HepG2 (cell line): ENCODE data around the gene MC1R. TPM values are rescaled to one million over a fixed set of nuclear protein-coding genes. Genes with fewer than 3 reads are reported as not detected.

ENCODE experiments used
- ATAC-seq: fragments of 200-7000 bp; cut with Tn5 transposase; 3 replicates; pipeline ENCODE4 v1.9.1; 2020; ENCODE audit warnings: mild to moderate bottlenecking, moderate library complexity
- BruUV-seq: library from RNA; stranded (reverse); fragments of 400-500 nt; replicated peaks from 2 replicates; lab custom pipeline; 2021; lab: Mats Ljungman, UMichigan
- CTCF ChIA-PET: fragments of 300-600 bp; formaldehyde crosslinking; extraction: SDS; loops from one replicate; lab custom pipeline; 2021; ENCODE audit warnings: low total read pairs, inconsistent platforms, low intra/inter-chr PET ratio; lab: Yijun Ruan, JAX
- POLR2A ChIA-PET: fragments of 350-600 bp; sonication (Branson Sonifier 250); formaldehyde crosslinking; loops from one replicate; lab custom pipeline; 2020; ENCODE audit warnings: antibody characterized with exemption, inconsistent platforms; lab: Yijun Ruan, JAX
- DNase-seq: peaks from one replicate; pipeline ENCODE4 v3.0.0-alpha.2; 2015; ENCODE audit warnings: low spot score
- FAIRE-seq: peaks from 3 replicates; lab custom pipeline; 2011; peaks lifted over from hg19 to GRCh38; lab: Jason Lieb, UNC
- H2AFZ ChIP-seq: one replicate; pipeline ENCODE4 v1.6.1; 2011; ENCODE audit warnings: low read length, inconsistent platforms
- H3K27ac ChIP-seq: fragments of 300-600 bp; 3 replicates; pipeline ENCODE4 v1.8.0; 2011; ENCODE audit warnings: mixed run types, mild to moderate bottlenecking, mixed read lengths, low read length, inconsistent platforms; ENCODE audit not compliant: insufficient read depth; ENCODE audit errors: extremely low read length
- H3K27me3 ChIP-seq, 2 experiments: fragments of 200-600 bp in 1 of 2; 2 replicates in 1 of 2; 3 replicates in 1 of 2; pipeline versions ENCODE4 v1.6.0 to v1.8.0; 2011; ENCODE audit warnings: low read length in 2 of 2, mild to moderate bottlenecking in 2 of 2, moderate library complexity in 2 of 2, inconsistent platforms in 1 of 2; ENCODE audit not compliant: insufficient read depth in 2 of 2, control insufficient read depth in 1 of 2
- H3K36me3 ChIP-seq, 2 experiments: fragments of 200-600 bp in 1 of 2; replicated peaks in 1 of 2; 2 replicates in 1 of 2; 3 replicates in 1 of 2; pipeline versions ENCODE4 v1.5.1 to v1.8.0; 2011; ENCODE audit warnings: low read length in 2 of 2, inconsistent platforms in 1 of 2; ENCODE audit not compliant: insufficient read depth in 2 of 2, control insufficient read depth in 1 of 2
- H3K4me1 ChIP-seq: 2 replicates; pipeline ENCODE4 v1.5.1; 2012; ENCODE audit warnings: low read length, inconsistent platforms; ENCODE audit not compliant: insufficient read depth
- H3K4me2 ChIP-seq: 2 replicates; pipeline ENCODE4 v1.6.0; 2011; ENCODE audit warnings: low read depth, low read length, inconsistent platforms
- H3K4me3 ChIP-seq, 3 experiments: fragments of 200-600 bp in 1 of 3; sonication (generic), shearing (Covaris generic) in 1 of 3; replicated peaks in 1 of 3; 2 replicates each; pipeline ENCODE4 v1.5.1; 2011 to 2016; ENCODE audit warnings: low read length in 3 of 3, inconsistent platforms in 2 of 3, low read depth in 2 of 3, mild to moderate bottlenecking in 2 of 3, control low read depth in 1 of 3, mixed read lengths in 1 of 3; ENCODE audit not compliant: insufficient read depth in 1 of 3
- H3K79me2 ChIP-seq: one replicate; pipeline ENCODE4 v1.6.1; 2011; ENCODE audit warnings: low read length, inconsistent platforms; ENCODE audit not compliant: insufficient read depth
- H3K9ac ChIP-seq: 2 replicates; pipeline ENCODE4 v1.6.0; 2011; ENCODE audit warnings: mild to moderate bottlenecking, low read depth, low read length, inconsistent platforms; ENCODE audit not compliant: insufficient read depth
- H3K9me3 ChIP-seq: 2 replicates; pipeline ENCODE4 v1.5.1; 2012; ENCODE audit warnings: mild to moderate bottlenecking, low read length
- H4K20me1 ChIP-seq: 2 replicates; pipeline ENCODE4 v1.6.0; 2011; ENCODE audit warnings: inconsistent platforms, mild to moderate bottlenecking, low read length, moderate library complexity; ENCODE audit not compliant: insufficient read depth
- FOXJ3 ChIP-seq: sonication (generic); formaldehyde crosslinking; IDR thresholded peaks from 2 replicates; pipeline ENCODE4 v1.4.0; 2020; ENCODE audit warnings: missing genetic modification reagents, mild to moderate bottlenecking, borderline replicate concordance
- NKX3-1 ChIP-seq: sonication (generic); formaldehyde crosslinking; IDR thresholded peaks from 2 replicates; pipeline ENCODE4 v1.5.0; 2020; ENCODE audit warnings: missing genetic modification reagents
- RORA ChIP-seq: sonication (generic); formaldehyde crosslinking; IDR thresholded peaks from 2 replicates; pipeline ENCODE4 v1.5.0; 2020; ENCODE audit warnings: mild to moderate bottlenecking, missing genetic modification reagents, moderate library complexity
- SP4 ChIP-seq: sonication (generic); formaldehyde crosslinking; IDR thresholded peaks from 2 replicates; pipeline ENCODE4 v1.8.1; 2023; ENCODE audit warnings: mild to moderate bottlenecking, missing genetic modification reagents
- ZNF441 ChIP-seq: sonication (generic); formaldehyde crosslinking; IDR thresholded peaks from 2 replicates; pipeline ENCODE4 v1.7.0; 2021; ENCODE audit warnings: missing genetic modification reagents, borderline replicate concordance
- ZNF552 ChIP-seq: sonication (generic); formaldehyde crosslinking; IDR thresholded peaks from 2 replicates; pipeline ENCODE4 v1.9.0; 2022; ENCODE audit warnings: missing genetic modification reagents, mild to moderate bottlenecking, borderline replicate concordance
- ZNF564 ChIP-seq: sonication (generic); formaldehyde crosslinking; IDR thresholded peaks from 2 replicates; pipeline ENCODE4 v1.8.1; 2023; ENCODE audit warnings: mild to moderate bottlenecking, missing genetic modification reagents
- ZNF607 ChIP-seq: sonication (generic); formaldehyde crosslinking; IDR thresholded peaks from 2 replicates; pipeline ENCODE4 v1.5.1; 2020; ENCODE audit warnings: missing genetic modification reagents, mild to moderate bottlenecking, borderline replicate concordance
- ZNF75D ChIP-seq: sonication (generic); formaldehyde crosslinking; IDR thresholded peaks from 2 replicates; pipeline ENCODE4 v1.8.1; 2023; ENCODE audit warnings: missing genetic modification reagents, mild to moderate bottlenecking, borderline replicate concordance
- ZNF768 ChIP-seq: sonication (generic); formaldehyde crosslinking; IDR thresholded peaks from 2 replicates; pipeline ENCODE4 v1.4.0; 2020; ENCODE audit warnings: missing genetic modification reagents
- ZNF772 ChIP-seq: sonication (generic); formaldehyde crosslinking; IDR thresholded peaks from 2 replicates; pipeline ENCODE4 v1.5.0; 2020; ENCODE audit warnings: mild to moderate bottlenecking, missing genetic modification reagents
- ZSCAN21 ChIP-seq: sonication (generic); formaldehyde crosslinking; IDR thresholded peaks from 2 replicates; pipeline ENCODE4 v1.8.0; 2022; ENCODE audit warnings: mild to moderate bottlenecking, missing genetic modification reagents, moderate library complexity, borderline replicate concordance
- ZSCAN9 ChIP-seq: IDR thresholded peaks from 2 replicates; pipeline ENCODE4 v1.6.1; 2016; ENCODE audit warnings: borderline replicate concordance
- WGBS: methylation state at CpG from one replicate; pipeline ENCODE4 v1.1.6; 2017; ENCODE audit warnings: low lambda C conversion rate; 5-methylcytosine and 5-hydroxymethylcytosine counted together
- in situ Hi-C: cut with HindIII; loops from 2 replicates; pipeline ENCODE4 v1.10.0; 2017; ENCODE audit warnings: low pct_unique_long_range_greater_than_20kb; ENCODE audit not compliant: extremely low pct_ligation_motif_present
- intact Hi-C: fragments of 100-400 bp; cut with micrococcal nuclease; formaldehyde crosslinking; loops from one replicate; pipeline ENCODE4 v1.10.0; 2022; ENCODE audit not compliant: unreplicated experiment
- polyA plus RNA-seq, 8 experiments: library from polyadenylated mRNA; depleted of rRNA in 3 of 8; stranded (reverse) in 7 of 8; unstranded in 1 of 8; fragments of >200 nt; fragmentation: Illumina TruSeq in 4 of 8; extraction: Trizol in 4 of 8; gene quantifications; 2 replicates each; pipeline versions ENCODE4 v1.2.1 to v1.2.3, GENCODE V29; 2011 to 2016; ENCODE audit warnings: low read depth in 4 of 8, missing spikeins in 1 of 8, mixed read lengths in 1 of 8; ENCODE audit not compliant: insufficient read depth in 1 of 8
- total RNA-seq, 5 experiments: library from RNA; depleted of rRNA; stranded (reverse); fragments of >200 nt; fragmentation: Illumina TruSeq; extraction: Trizol; gene quantifications; 2 replicates each; pipeline ENCODE4 v1.2.3, GENCODE V29; 2016; ENCODE audit warnings: low read depth in 1 of 5
- TF ChIP-seq, protein P1 (sequence below): sonication (generic); formaldehyde crosslinking; IDR thresholded peaks from 2 replicates; pipeline ENCODE4 v1.4.0; 2020; ENCODE audit warnings: missing genetic modification reagents, mild to moderate bottlenecking, borderline replicate concordance
- TF ChIP-seq, protein P2 (sequence below): sonication (generic); formaldehyde crosslinking; IDR thresholded peaks from 2 replicates; pipeline ENCODE4 v1.5.1; 2020; ENCODE audit warnings: missing genetic modification reagents, mild to moderate bottlenecking, borderline replicate concordance
- TF ChIP-seq, protein P3 (sequence below): sonication (generic); formaldehyde crosslinking; IDR thresholded peaks from 2 replicates; pipeline ENCODE4 v1.8.1; 2023; ENCODE audit warnings: mild to moderate bottlenecking, inconsistent platforms, moderate library complexity, missing genetic modification reagents, borderline replicate concordance
- TF ChIP-seq, protein P4 (sequence below): IDR thresholded peaks from 2 replicates; pipeline ENCODE4 v1.6.1; 2016; ENCODE audit warnings: low read depth

MC1R gene
- total and polyA plus RNA-seq, 2 of the 13 experiments (the other 11 are each of a cell fraction or from before 2014, with no cell fraction given): 9.1 to 14.8 TPM

DNA sequence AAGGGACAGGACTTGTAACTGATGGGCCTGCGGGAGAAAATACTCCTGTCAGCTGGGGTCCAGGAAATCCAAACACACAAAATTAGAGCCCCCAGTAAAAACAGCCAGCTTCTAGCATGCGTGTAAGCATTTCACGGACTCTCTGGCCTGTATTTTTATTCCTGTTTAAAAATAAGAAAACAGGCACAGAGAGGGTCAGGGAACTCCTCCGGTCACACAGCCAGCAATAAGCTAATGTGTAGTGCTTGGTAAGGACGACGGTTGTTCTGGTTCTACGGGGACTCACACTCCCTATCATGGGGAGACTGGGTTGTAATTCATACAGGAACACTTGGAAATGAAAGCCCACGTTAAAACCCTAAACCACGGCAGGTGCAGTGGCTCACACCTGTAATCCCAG is 46.8 kb upstream of the MC1R start:
- peaks cover 5 to 6% of the 10 kb centered on the region in 2 experiments for H3K36me3 ChIP-seq
- H2AFZ ChIP-seq: no peak overlapping the region
- CTCF ChIA-PET: no interaction called here
- POLR2A ChIA-PET: interaction anchor here (1.6 to 4.5 kb wide), 3 partner anchors 35 to 101 kb away, joined by 3 to 48 read pairs (median 11); no protein-coding TSS in a partner anchor
- ATAC-seq: no peak
- peaks cover 10% of the 10 kb centered on the region for H3K9me3 ChIP-seq
- intact Hi-C loops: loop anchor here (5.0 kb wide), 2 partner anchors 35 to 55 kb away; partner anchors contain the start of gene FANCA
- no TSS peak for BruUV-seq
- H3K27ac ChIP-seq: no peak overlapping the region
- no peak for FAIRE-seq
- H3K79me2 ChIP-seq: peaks cover 24% of the 10 kb centered on the region
- 95% methylated on average over 9 of the region's 9 CpGs for WGBS
- peaks cover 34% of the 10 kb centered on the region for H3K4me1 ChIP-seq
- no peak overlapping the region for H3K9ac ChIP-seq
- DNase-seq: no peak
- in situ Hi-C loops: no loop called here
- peaks cover 14% of the 10 kb centered on the region; the same call in 1 of the 2 replicates for H4K20me1 ChIP-seq
- H3K27me3 ChIP-seq: no peaks in the 10 kb centered on the region
- H3K4me3 ChIP-seq: no peak overlapping the region
- no peak overlapping the region for H3K4me2 ChIP-seq
- TF ChIP-seq, protein P1, sequence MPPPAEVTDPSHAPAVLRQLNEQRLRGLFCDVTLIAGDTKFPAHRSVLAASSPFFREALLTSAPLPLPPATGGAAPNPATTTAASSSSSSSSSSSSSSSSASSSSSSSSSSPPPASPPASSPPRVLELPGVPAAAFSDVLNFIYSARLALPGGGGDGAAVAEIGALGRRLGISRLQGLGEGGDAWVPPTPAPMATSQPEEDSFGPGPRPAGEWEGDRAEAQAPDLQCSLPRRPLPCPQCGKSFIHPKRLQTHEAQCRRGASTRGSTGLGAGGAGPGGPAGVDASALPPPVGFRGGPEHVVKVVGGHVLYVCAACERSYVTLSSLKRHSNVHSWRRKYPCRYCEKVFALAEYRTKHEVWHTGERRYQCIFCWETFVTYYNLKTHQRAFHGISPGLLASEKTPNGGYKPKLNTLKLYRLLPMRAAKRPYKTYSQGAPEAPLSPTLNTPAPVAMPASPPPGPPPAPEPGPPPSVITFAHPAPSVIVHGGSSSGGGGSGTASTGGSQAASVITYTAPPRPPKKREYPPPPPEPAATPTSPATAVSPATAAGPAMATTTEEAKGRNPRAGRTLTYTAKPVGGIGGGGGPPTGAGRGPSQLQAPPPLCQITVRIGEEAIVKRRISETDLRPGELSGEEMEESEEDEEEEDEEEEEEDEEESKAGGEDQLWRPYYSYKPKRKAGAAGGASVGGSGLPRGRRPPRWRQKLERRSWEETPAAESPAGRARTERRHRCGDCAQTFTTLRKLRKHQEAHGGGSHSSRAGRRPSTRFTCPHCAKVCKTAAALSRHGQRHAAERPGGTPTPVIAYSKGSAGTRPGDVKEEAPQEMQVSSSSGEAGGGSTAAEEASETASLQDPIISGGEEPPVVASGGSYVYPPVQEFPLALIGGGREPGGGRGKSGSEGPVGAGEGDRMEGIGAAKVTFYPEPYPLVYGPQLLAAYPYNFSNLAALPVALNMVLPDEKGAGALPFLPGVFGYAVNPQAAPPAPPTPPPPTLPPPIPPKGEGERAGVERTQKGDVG (CRISPR knock-in tag): no peak
- no peak for TF ChIP-seq ZNF75D (CRISPR knock-in tag)
- TF ChIP-seq ZNF441: no peak
- TF ChIP-seq ZNF772 (CRISPR knock-in tag): no peak
- no peak for TF ChIP-seq RORA (CRISPR knock-in tag)
- TF ChIP-seq, protein P2, sequence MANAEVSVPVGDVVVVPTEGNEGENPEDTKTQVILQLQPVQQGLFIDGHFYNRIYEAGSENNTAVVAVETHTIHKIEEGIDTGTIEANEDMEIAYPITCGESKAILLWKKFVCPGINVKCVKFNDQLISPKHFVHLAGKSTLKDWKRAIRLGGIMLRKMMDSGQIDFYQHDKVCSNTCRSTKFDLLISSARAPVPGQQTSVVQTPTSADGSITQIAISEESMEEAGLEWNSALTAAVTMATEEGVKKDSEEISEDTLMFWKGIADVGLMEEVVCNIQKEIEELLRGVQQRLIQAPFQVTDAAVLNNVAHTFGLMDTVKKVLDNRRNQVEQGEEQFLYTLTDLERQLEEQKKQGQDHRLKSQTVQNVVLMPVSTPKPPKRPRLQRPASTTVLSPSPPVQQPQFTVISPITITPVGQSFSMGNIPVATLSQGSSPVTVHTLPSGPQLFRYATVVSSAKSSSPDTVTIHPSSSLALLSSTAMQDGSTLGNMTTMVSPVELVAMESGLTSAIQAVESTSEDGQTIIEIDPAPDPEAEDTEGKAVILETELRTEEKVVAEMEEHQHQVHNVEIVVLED (CRISPR knock-in tag): no peak
- TF ChIP-seq, protein P3, sequence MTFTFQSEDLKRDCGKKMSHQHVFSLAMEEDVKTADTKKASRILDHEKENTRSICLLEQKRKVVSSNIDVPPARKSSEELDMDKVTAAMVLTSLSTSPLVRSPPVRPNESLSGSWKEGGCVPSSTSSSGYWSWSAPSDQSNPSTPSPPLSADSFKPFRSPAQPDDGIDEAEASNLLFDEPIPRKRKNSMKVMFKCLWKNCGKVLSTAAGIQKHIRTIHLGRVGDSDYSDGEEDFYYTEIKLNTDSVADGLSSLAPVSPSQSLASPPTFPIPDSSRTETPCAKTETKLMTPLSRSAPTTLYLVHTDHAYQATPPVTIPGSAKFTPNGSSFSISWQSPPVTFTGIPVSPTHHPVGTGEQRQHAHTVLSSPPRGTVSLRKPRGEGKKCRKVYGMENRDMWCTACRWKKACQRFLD (CRISPR knock-in tag): no peak
- peak; percentile 14; the same call in 1 of the 2 replicates for TF ChIP-seq SP4 (CRISPR knock-in tag)
- TF ChIP-seq NKX3-1: 0 out of 2 replicates have a peak, but pooled peaks have one; percentile 45
- peak; percentile 78; the same call in 1 of the 2 replicates for TF ChIP-seq ZNF768 (CRISPR knock-in tag)
- no peak for TF ChIP-seq ZNF607 (CRISPR knock-in tag)
- no peak for TF ChIP-seq ZNF564
- TF ChIP-seq ZSCAN21 (CRISPR knock-in tag): no peak
- TF ChIP-seq FOXJ3: no peak
- no peak for TF ChIP-seq ZNF552
- no peak for TF ChIP-seq ZSCAN9 (CRISPR knock-in tag)
- TF ChIP-seq, protein P4, sequence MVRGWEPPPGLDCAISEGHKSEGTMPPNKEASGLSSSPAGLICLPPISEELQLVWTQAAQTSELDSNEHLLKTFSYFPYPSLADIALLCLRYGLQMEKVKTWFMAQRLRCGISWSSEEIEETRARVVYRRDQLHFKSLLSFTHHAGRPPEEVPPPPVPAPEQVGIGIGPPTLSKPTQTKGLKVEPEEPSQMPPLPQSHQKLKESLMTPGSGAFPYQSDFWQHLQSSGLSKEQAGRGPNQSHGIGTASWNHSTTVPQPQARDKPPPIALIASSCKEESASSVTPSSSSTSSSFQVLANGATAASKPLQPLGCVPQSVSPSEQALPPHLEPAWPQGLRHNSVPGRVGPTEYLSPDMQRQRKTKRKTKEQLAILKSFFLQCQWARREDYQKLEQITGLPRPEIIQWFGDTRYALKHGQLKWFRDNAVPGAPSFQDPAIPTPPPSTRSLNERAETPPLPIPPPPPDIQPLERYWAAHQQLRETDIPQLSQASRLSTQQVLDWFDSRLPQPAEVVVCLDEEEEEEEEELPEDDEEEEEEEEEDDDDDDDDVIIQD (CRISPR knock-in tag): no peak
